Mammary epithelial cell (primary cell): ENCODE results near the gene BMAL1.

Source experiments
- CTCF ChIP-seq, 2 donors: IDR thresholded peaks in 1 of 2; conservative IDR thresholded peaks in 1 of 2; 2 replicates each; pipeline ENCODE4 v1.5.1; 2011 to 2012; ENCODE audit warnings: inconsistent platforms in 2 of 2, low read length in 2 of 2, mild to moderate bottlenecking in 2 of 2, control low read depth in 1 of 2, low read depth in 1 of 2; ENCODE audit not compliant: insufficient read depth in 1 of 2; ENCODE audit errors: extremely low read depth in 1 of 2
- EZH2 ChIP-seq: IDR thresholded peaks from 2 replicates; pipeline ENCODE4 v1.6.1; 2012; ENCODE audit warnings: low read length, inconsistent platforms, borderline replicate concordance

DNA sequence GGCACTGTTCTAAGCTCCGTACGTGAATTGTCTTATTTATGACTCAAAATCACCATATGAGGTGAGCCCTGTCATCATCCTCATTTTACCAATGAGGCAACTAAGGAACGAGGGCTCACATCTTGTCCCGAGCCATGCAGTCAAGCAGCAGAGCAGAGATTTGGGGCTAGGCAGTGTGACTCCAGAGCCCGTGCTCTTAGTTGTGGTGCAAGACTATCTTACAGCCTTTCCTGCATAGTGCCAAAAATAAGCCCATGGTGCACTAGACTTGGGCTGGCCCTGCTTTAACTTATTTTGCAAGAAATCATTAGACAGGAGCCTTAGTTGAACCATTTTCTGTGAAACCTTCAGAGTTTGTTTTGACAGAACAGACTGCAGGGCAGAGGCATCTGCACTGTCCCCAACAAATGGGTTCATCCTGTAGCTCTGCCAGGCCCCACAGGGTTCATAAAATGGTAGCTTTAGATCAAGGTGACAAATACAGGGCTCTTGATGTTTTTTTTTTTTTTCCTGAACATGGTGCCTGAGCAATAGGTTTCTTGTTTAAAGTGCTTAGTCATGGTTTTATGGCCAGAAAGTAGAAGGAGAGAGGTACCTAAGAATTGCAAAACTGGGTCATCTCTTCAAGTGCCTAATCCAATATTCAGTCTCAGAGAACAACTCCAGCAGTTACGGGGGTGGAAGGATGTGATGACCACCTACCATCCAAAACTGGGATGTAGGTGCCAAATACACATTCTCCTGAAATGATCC lies 56.6 kb downstream of the BMAL1 start:
- no peak for TF ChIP-seq CTCF (conservative IDR thresholded peaks at IDR 0.05 in 1 of 2, IDR thresholded peaks at IDR 0.05 in 1 of 2; ENCODE audit: extremely low read depth in 1 of 2, insufficient read depth in 1 of 2, low read depth in 1 of 2, low read length in 2 of 2)
- no peak for TF ChIP-seq EZH2
